Activated CD8-positive, alpha-beta T cell treated with anti-CD3 and anti-CD28 coated beads for 36 hours (primary cell): ENCODE measurements around the gene SBF2. TPM values are rescaled to one million over a fixed set of nuclear protein-coding genes. Genes with fewer than 3 reads are reported as not detected.

Source experiments
- ATAC-seq: fragments of 200-7000 bp; cut with Tn5 transposase; one replicate; pipeline ENCODE4 v1.10.0; 2021; ENCODE audit warnings: mild to moderate bottlenecking, moderate library complexity
- CTCF ChIA-PET: fragments of 350-600 bp; sonication (Branson Sonifier 250); formaldehyde crosslinking; loops from one replicate; lab custom pipeline; 2021; ENCODE audit warnings: antibody characterized with exemption; lab: Charles Lee
- POLR2A ChIA-PET: fragments of 350-600 bp; sonication (Branson Sonifier 250); formaldehyde crosslinking; loops from one replicate; lab custom pipeline; 2021; ENCODE audit warnings: antibody characterized with exemption; lab: Charles Lee
- DNase-seq: peaks from one replicate; pipeline ENCODE4 v3.0.0-alpha.2; 2020
- H3K27ac Mint-ChIP-seq: one replicate; pipeline ENCODE4 v1.8.0; 2021; ENCODE audit warnings: mild to moderate bottlenecking, mixed read lengths
- H3K27me3 Mint-ChIP-seq: one replicate; pipeline ENCODE4 v1.8.0; 2021; ENCODE audit warnings: mixed read lengths
- H3K36me3 Mint-ChIP-seq: one replicate; pipeline ENCODE4 v1.8.0; 2021; ENCODE audit warnings: low read depth, mixed read lengths
- H3K4me1 Mint-ChIP-seq: one replicate; pipeline ENCODE4 v1.8.0; 2021; ENCODE audit warnings: low read depth, mixed read lengths
- H3K4me3 Mint-ChIP-seq: one replicate; pipeline ENCODE4 v1.8.0; 2021; ENCODE audit warnings: mild to moderate bottlenecking, moderate library complexity, mixed read lengths
- H3K9me3 Mint-ChIP-seq: one replicate; pipeline ENCODE4 v1.8.0; 2021; ENCODE audit warnings: mixed read lengths
- CTCF ChIP-seq: fragments of 200-600 bp; IDR thresholded peaks from one replicate; pipeline ENCODE4 v1.8.0; 2022; ENCODE audit warnings: antibody characterized with exemption, mild to moderate bottlenecking
- intact Hi-C: fragments of 100-400 bp; cut with micrococcal nuclease; formaldehyde crosslinking; loops from one replicate; pipeline ENCODE4 v1.10.0; 2022
- total RNA-seq, 2 experiments: library from RNA; stranded (reverse); gene quantifications; one replicate each; pipeline ENCODE4 v1.2.3, GENCODE V29; 2021

Gene SBF2
- total RNA-seq, 2 experiments from 2014 or later: 10.0 to 11.0 TPM

- intact Hi-C loops: no loop called here
- CTCF ChIA-PET: interaction anchor here (2.0 kb wide), 1 partner anchor 27 kb away, joined by 8 read pairs; no protein-coding TSS in a partner anchor
Observed at GRCh38 chr11:10049756-10050155, 244.3 kb downstream of the SBF2 start.

GRCh38 chr11:10048350-10048749 is 245.7 kb downstream of the SBF2 start:
- ChIA-PET POLR2A (no interaction called here), CTCF (interaction anchor here (1.1 to 2.0 kb wide), 3 partner anchors 29 to 273 kb away, joined by 3 to 8 read pairs (median 3); no protein-coding TSS in a partner anchor)
- no peak for DNase-seq
- Mint-ChIP-seq H3K27me3 (no peaks in the 10 kb centered on the region), H3K4me3 (no peak overlapping the region), H3K27ac (no peak overlapping the region), H3K9me3 (peaks cover 10% of the 10 kb centered on the region), H3K36me3 (peaks cover 4% of the 10 kb centered on the region), H3K4me1 (no peaks in the 10 kb centered on the region)
- intact Hi-C loops: no loop called here
- ATAC-seq: no peak
- TF ChIP-seq CTCF: no peak

More at GRCh38 chr11:10049756-10050155, 244.3 kb downstream of the SBF2 start:
- TF ChIP-seq CTCF: no peak
- Mint-ChIP-seq H3K27me3 (no peaks in the 10 kb centered on the region), H3K9me3 (peaks cover 1% of the 10 kb centered on the region), H3K4me3 (no peak overlapping the region), H3K4me1 (no peaks in the 10 kb centered on the region), H3K36me3 (no peaks in the 10 kb centered on the region), H3K27ac (no peak overlapping the region)
- POLR2A ChIA-PET: no interaction called here
- ATAC-seq (no peak), DNase-seq (no peak)

- no peak overlapping the region for H3K4me3 Mint-ChIP-seq
- H3K4me1 Mint-ChIP-seq: no peaks in the 10 kb centered on the region
- H3K9me3 Mint-ChIP-seq: peaks cover 14% of the 10 kb centered on the region
- TF ChIP-seq CTCF: no peak
- no peaks in the 10 kb centered on the region for H3K27me3 Mint-ChIP-seq
- H3K27ac Mint-ChIP-seq: peak overlapping the region; percentile 42
- CTCF ChIA-PET: no interaction called here
- DNase-seq (peak; percentile 10), ATAC-seq (no peak)
- POLR2A ChIA-PET: no interaction called here
- intact Hi-C loops: no loop called here
- peaks cover 21% of the 10 kb centered on the region for H3K36me3 Mint-ChIP-seq
Observed at GRCh38 chr11:10044618-10045017, 249.4 kb downstream of the SBF2 start.

- ChIA-PET CTCF (no interaction called here), POLR2A (no interaction called here)
- Mint-ChIP-seq H3K27me3 (no peaks in the 10 kb centered on the region), H3K4me1 (no peaks in the 10 kb centered on the region), H3K4me3 (no peak overlapping the region), H3K36me3 (peaks cover 21% of the 10 kb centered on the region), H3K27ac (no peak overlapping the region), H3K9me3 (peaks cover 14% of the 10 kb centered on the region)
- intact Hi-C loops: no loop called here
- ATAC-seq (no peak), DNase-seq (no peak)
- TF ChIP-seq CTCF: no peak
Observed at GRCh38 chr11:10042699-10043098, 251.3 kb downstream of the SBF2 start.

- H3K36me3 Mint-ChIP-seq: peaks cover 21% of the 10 kb centered on the region
- no peak for ATAC-seq
- intact Hi-C loops: no loop called here
- CTCF ChIA-PET: no interaction called here
- H3K4me3 Mint-ChIP-seq: no peak overlapping the region
- POLR2A ChIA-PET: no interaction called here
- H3K9me3 Mint-ChIP-seq: peaks cover 14% of the 10 kb centered on the region
- DNase-seq: no peak
- no peaks in the 10 kb centered on the region for H3K4me1 Mint-ChIP-seq
- no peak overlapping the region for H3K27ac Mint-ChIP-seq
- no peaks in the 10 kb centered on the region for H3K27me3 Mint-ChIP-seq
- TF ChIP-seq CTCF: no peak
Observed at GRCh38 chr11:10041748-10042446, 252.1 kb downstream of the SBF2 start.
